HS-27A (cell line): Measurements from ENCODE around the gene APOO.

Experiments used
- DNase-seq: peaks from one replicate; pipeline ENCODE4 v3.0.0-alpha.2; 2012; ENCODE audit warnings: low read depth, missing footprints

Gene APOO

DNA sequence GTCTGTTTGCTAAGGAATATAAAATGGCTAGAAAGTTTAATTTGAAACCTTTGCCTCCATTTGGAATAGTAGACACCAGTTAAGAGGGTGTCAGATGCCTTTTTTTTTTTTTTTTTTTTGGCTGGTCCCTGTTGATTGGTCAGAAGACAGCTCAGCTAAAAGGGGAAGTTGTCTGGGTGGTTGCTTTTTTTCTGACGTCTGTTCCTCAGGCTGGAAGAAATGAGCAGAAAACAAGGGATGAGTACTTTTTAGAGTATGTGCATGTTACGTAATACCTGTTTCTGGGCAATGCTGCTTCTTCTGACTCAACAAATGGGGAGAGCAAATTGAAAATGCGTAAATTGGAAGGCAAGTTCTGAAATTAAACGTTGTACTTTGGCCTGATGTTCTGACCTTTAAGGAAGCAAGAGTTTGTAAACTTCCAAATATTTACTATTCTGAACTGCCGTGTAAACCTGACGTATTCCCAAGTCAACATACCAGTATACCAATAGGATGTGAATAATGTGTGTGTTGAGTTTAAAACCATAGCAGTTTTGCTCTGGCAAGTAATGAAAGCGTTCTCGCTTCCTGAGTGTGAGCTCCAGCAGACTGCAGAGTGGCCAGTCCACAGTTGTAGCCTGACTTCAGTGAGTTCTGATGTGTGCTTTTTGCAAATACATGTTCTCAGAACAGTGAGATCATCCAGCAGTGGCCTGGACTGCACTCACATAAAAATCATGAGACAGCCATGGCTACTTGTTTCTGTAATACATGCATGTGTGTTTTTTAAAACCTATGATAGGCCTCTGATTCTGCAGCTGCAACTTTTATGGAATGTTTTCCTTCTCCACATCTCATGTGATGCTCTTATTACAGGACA, 123.0 kb downstream of the APOO start:
- no peak for DNase-seq

DNA sequence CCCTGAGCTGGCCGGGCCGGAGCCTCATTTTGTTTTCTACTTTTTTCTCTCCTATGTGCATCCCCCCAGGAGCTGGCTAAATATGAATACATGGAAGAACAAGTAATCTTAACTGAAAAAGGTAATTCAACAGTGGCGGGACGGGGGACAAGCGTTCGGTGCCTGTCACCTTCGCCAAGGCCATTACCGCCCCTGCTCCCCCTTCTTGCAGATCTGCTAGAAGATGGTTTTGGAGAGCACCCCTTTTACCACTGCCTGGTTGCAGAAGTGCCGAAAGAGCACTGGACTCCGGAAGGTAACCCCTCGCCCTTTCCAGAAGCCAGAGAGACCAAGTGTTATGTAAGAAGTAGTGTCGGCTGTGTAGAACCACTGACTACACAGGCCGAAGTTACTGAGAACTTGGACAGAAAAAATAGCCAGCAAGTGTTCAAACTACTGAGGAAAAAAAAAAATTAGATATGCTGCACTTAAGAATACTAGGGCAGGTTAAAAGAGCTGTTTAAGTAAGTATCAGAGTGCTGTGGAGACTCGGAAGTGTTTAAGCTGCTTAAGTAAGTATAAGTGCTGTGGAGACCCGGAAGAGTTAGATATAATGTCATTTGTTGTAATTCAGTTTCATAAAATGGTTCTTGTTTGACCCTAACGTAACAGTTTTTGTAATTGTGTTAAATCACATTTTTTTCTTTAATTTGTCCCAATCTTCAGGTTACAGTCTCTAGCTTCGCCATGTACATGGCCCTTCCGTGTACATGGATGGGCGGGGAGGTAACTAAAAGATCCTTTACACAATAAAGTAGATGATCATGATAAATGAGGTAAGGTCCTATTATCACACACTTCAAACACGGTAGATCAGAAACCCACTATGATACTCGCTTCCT, 123.9 kb downstream of the APOO start:
- DNase-seq = no peak
